ENCODE results near the gene COQ5. TPM values are rescaled to one million over a fixed set of nuclear protein-coding genes. Genes with fewer than 3 reads are reported as not detected.

Gene COQ5
- total RNA-seq, 1 experiment from 2014 or later = 33.8 TPM

DNA sequence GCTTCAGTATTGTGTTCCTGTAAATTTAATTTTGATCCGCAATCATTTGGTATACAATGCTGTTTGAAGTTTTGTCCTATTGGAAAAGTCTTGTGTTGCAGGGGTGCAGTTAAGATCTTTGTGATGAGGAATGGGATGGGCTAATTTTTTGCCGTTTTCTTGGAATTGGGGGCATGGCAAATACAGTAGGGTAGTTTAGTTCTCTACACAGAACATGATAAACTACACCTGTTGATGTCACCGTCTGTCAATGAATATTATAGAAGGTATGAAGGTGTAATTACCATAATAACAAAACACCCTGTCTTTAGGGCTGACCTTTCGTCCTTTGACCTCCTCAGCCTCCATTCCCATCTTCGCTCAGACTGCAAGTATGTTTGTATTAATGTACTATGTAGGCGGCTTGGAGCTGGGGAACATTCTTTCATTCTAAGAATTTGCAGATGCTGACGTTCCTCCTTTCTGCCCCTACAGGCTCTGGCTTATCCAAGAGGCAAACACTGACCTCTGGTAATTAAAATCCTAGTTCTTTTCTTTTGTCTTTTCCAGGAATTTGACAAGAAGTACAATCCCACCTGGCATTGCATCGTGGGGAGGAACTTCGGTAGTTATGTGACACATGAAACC is 31.3 kb downstream of the COQ5 start:
- Mint-ChIP-seq H3K4me3 (ENCODE audit: low read depth, unreplicated experiment) (peak overlapping the region; percentile 93), H3K4me1 (ENCODE audit: low read depth, unreplicated experiment) (peaks cover 25% of the 10 kb centered on the region), H3K9me3 (ENCODE audit: low read depth, unreplicated experiment) (no peaks in the 10 kb centered on the region), H3K36me3 (ENCODE audit: insufficient read depth, unreplicated experiment) (peaks cover 74% of the 10 kb centered on the region), H3K27me3 (ENCODE audit: unreplicated experiment) (no peaks in the 10 kb centered on the region), H3K27ac (ENCODE audit: unreplicated experiment) (peak overlapping the region; percentile 92)
- no peak for DNase-seq
- intact Hi-C loops (cut with micrococcal nuclease; ENCODE audit: unreplicated experiment) = loop anchor here (5.0 kb wide), 1 partner anchor 40 kb away; no protein-coding TSS in a partner anchor
- TF ChIP-seq, protein P1, sequence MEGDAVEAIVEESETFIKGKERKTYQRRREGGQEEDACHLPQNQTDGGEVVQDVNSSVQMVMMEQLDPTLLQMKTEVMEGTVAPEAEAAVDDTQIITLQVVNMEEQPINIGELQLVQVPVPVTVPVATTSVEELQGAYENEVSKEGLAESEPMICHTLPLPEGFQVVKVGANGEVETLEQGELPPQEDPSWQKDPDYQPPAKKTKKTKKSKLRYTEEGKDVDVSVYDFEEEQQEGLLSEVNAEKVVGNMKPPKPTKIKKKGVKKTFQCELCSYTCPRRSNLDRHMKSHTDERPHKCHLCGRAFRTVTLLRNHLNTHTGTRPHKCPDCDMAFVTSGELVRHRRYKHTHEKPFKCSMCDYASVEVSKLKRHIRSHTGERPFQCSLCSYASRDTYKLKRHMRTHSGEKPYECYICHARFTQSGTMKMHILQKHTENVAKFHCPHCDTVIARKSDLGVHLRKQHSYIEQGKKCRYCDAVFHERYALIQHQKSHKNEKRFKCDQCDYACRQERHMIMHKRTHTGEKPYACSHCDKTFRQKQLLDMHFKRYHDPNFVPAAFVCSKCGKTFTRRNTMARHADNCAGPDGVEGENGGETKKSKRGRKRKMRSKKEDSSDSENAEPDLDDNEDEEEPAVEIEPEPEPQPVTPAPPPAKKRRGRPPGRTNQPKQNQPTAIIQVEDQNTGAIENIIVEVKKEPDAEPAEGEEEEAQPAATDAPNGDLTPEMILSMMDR (IDR thresholded peaks at IDR 0.05; ENCODE audit: unreplicated experiment) = no peak
- CTCF ChIA-PET = interaction anchor here (3.3 kb wide), 1 partner anchor 23 kb away, joined by 22 read pairs; no protein-coding TSS in a partner anchor
- no TSS peak for BruUV-seq (replicated peaks)

GRCh38 chr12:120496413-120497340 is 32.3 kb downstream of the COQ5 start:
- intact Hi-C loops (cut with micrococcal nuclease; ENCODE audit: unreplicated experiment) = loop anchor here (1.0 to 5.0 kb wide), 2 partner anchors 41 to 57 kb away; no protein-coding TSS in a partner anchor
- TF ChIP-seq, protein P1 (IDR thresholded peaks at IDR 0.05; ENCODE audit: unreplicated experiment) = no peak
- CTCF ChIA-PET = interaction anchor here (0.6 to 3.3 kb wide), 5 partner anchors 19 to 392 kb away, joined by 3 to 22 read pairs (median 5); partner anchors contain the start of genes COQ5 and SRSF9
- Mint-ChIP-seq H3K4me3 (ENCODE audit: low read depth, unreplicated experiment) (peak overlapping the region; percentile 93), H3K9me3 (ENCODE audit: low read depth, unreplicated experiment) (no peaks in the 10 kb centered on the region), H3K27me3 (ENCODE audit: unreplicated experiment) (no peaks in the 10 kb centered on the region), H3K36me3 (ENCODE audit: insufficient read depth, unreplicated experiment) (peaks cover 64% of the 10 kb centered on the region), H3K27ac (ENCODE audit: unreplicated experiment) (peak overlapping the region; percentile 92), H3K4me1 (ENCODE audit: low read depth, unreplicated experiment) (peaks cover 25% of the 10 kb centered on the region)
- peak; percentile 38 for DNase-seq
- BruUV-seq (replicated peaks) = no TSS peak

DNA sequence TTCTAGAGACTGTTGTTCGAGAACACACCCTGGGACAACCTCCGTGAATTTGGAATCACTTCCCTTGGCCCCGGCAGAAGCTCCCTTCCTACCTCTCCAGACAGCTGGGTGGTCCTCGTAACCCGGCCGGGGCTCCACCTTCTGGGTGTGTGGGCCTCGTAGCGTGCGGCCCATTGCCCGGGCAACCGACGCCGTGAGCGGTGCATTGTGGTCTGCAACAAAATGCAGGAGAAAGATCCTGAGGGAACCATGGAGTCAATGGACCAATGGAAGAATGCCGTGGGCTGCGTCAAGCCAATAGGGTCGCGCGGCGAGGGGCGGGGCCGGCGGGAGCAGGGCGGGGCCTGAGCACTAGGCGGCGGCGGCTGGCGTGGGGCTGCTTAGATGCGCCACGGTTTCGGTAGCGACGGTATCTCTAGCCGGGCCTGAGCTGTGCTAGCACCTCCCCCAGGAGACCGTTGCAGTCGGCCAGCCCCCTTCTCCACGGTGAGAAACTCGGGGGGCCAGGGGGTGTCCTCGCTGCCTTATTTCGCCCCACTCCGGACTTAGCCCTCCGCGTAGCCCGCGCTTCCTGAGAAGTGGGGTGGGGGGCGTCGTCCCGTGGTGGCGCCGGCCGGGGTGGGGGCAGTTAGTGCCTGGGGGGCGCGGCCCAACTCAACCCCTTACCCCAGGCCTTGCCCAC is 33.1 kb downstream of the COQ5 start, which contains the start of gene DYNLL1:
DYNLL1 (plus strand) TSS at position 383 of the 682 bp plus-strand sequence. CDS start 309 bp downstream, outside the sequence.
- Mint-ChIP-seq H3K27me3 (ENCODE audit: unreplicated experiment) (no peaks in the 10 kb centered on the region), H3K27ac (ENCODE audit: unreplicated experiment) (peak within 1 kb of the TSS; percentile 92), H3K36me3 (ENCODE audit: insufficient read depth, unreplicated experiment) (peaks cover 60% of the 10 kb centered on the region), H3K9me3 (ENCODE audit: low read depth, unreplicated experiment) (no peaks in the 10 kb centered on the region), H3K4me1 (ENCODE audit: low read depth, unreplicated experiment) (peaks cover 25% of the 10 kb centered on the region), H3K4me3 (ENCODE audit: low read depth, unreplicated experiment) (peak within 1 kb of the TSS; percentile 93)
- CTCF ChIA-PET = interaction anchor here (0.6 to 3.3 kb wide), 4 partner anchors 21 to 392 kb away, joined by 3 to 22 read pairs (median 5); partner anchors contain the start of genes COQ5 and SRSF9
- intact Hi-C loops (cut with micrococcal nuclease; ENCODE audit: unreplicated experiment) = loop anchor here (1.0 to 5.0 kb wide), 3 partner anchors 17 to 57 kb away; no protein-coding TSS in a partner anchor
- DNase-seq = peak; percentile 99
- no TSS peak for BruUV-seq (replicated peaks)
- TF ChIP-seq, protein P1 (IDR thresholded peaks at IDR 0.05; ENCODE audit: unreplicated experiment) = no peak
